Omental fat pad (tissue), 4 donors: Measurements from ENCODE around the gene F2. TPM values are rescaled to one million over a fixed set of nuclear protein-coding genes. Genes with fewer than 3 reads are reported as not detected.

Experiments used
- ATAC-seq: fragments of 150-250 bp; one replicate; pipeline ENCODE4 v1.9.1; 2016; ENCODE audit warnings: mild to moderate bottlenecking, moderate library complexity; ENCODE audit not compliant: low FRiP score
- DNase-seq: peaks from one replicate; pipeline ENCODE4 v3.0.0-alpha.2; 2019; ENCODE audit warnings: low spot score
- CTCF ChIP-seq, 3 donors: fragments of 450-650 bp; IDR thresholded peaks; one replicate each; pipeline ENCODE4 v1.5.1; 2016 to 2017; ENCODE audit warnings: antibody characterized with exemption in 3 of 3, mild to moderate bottlenecking in 3 of 3, moderate library complexity in 2 of 3
- total RNA-seq, 4 donors: library from RNA; depleted of rRNA; stranded (reverse); fragments of >200 nt; gene quantifications; one replicate each; pipeline ENCODE4 v1.1.0, GENCODE V29; 2016

Gene F2
- total RNA-seq, 4 donors from 2014 or later, result not detected

- ATAC-seq (no peak), DNase-seq (no peak)
- no peak for TF ChIP-seq CTCF (IDR thresholded peaks at IDR 0.05)
Observed at GRCh38 chr11:46695345-46696211, 23.4 kb upstream of the F2 start.

GRCh38 chr11:46696212-46696558 is 22.8 kb upstream of the F2 start:
- DNase-seq (no peak), ATAC-seq (no peak)
- no peak for TF ChIP-seq CTCF (IDR thresholded peaks at IDR 0.05)

DNA sequence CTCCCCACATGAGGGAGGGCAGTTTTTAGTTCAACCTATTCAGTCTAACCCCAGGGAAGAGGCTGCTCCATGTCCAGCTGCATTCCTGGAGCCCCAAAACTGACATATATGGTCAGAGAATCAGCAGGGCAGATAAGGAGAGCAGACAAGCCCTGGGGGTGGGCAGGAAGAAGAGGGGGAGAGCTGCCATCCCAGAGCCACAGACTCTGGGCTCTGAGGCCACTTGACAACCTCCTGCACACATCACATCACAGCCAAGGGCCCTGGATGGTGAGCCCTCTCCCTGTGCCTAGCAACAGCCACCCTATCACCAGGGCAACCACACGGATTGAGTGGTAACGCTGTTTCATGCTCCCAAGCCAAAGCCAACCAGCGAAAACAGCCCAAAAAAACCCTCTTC is 21.7 kb upstream of the F2 start:
- DNase-seq (no peak), ATAC-seq (no peak)
- TF ChIP-seq CTCF (IDR thresholded peaks at IDR 0.05), result no peak

- ATAC-seq (no peak), DNase-seq (no peak)
- TF ChIP-seq CTCF (IDR thresholded peaks at IDR 0.05), result no peak
Observed at GRCh38 chr11:46697723-46698122, 21.3 kb upstream of the F2 start.

GRCh38 chr11:46698597-46698996 is 20.4 kb upstream of the F2 start:
- no peak for ATAC-seq
- no peak for TF ChIP-seq CTCF (IDR thresholded peaks at IDR 0.05)
- DNase-seq, result no peak

DNA sequence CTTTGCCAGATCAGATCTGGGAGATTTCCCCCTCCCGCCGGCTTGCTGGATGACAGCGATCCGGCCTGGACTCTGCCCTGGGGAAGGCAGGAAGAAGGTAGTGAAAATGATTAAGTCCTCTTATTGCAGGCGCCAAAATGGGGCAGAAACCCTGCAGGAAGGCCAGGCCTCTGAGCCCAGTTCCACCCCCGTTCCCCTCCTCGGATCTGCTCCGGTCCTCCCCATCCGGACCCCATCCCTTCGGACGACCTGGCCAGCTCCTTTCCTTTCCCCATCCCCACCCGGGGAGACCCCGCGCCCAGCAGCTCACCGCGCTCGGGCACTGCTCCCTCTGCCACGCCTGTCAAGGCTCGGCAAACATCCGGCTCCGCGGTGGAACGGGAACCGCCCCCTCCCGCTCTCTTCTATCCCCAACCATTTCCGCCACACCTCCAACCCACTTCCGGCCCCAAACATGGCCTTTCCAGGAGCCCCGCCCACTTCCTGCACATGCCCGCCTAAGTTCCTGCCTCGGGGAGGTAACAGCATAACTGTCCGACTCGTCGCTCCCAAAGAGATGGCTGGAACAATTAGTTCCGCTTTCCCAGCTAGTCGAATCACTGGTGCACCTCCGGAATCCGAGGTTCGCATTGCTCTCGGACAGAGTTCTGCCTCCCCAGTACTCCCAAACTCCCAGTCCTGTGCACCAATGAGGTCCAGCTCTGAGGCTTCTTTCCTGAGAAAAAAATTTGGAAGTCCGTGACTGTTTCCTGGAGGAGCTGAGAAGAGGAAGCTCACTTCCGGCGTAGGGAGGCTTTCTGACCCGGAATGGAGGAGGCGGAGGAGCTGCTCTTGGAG is 18.6 kb upstream of the F2 start, which contains the start of the genes ARHGAP1 and ZNF408:
TSS of gene ARHGAP1 (minus strand) at position 379 of the 837 bp plus-strand sequence. CDS start 4,512 bp downstream, outside the sequence.
TSS of gene ZNF408 (plus strand) at position 791 of the 837 bp plus-strand sequence. CDS start at position 808, 17 bp downstream.
- ATAC-seq, result peak; percentile 98
- peak; percentile 98 for DNase-seq
- no peak for TF ChIP-seq CTCF (IDR thresholded peaks at IDR 0.05)
